Activated CD8-positive, alpha-beta memory T cell treated with anti-CD3 and anti-CD28 coated beads, Interleukin-2, amount 50 U/mL, for 1 hour (primary cell): ENCODE measurements around the gene EML2.
"Not testable (repeated sequence)": the region's sequence is repeated elsewhere in the genome, so short reads cannot be mapped to it uniquely, and the experiment has no call there.

Source experiments
- DNase-seq: peaks from one replicate; pipeline ENCODE4 v3.0.0-alpha.2; 2020; ENCODE audit errors: extremely low read depth

Gene EML2

GRCh38 chr19:45646345-45646698 is 7.1 kb upstream of the EML2 start:
- no peak for DNase-seq

DNA sequence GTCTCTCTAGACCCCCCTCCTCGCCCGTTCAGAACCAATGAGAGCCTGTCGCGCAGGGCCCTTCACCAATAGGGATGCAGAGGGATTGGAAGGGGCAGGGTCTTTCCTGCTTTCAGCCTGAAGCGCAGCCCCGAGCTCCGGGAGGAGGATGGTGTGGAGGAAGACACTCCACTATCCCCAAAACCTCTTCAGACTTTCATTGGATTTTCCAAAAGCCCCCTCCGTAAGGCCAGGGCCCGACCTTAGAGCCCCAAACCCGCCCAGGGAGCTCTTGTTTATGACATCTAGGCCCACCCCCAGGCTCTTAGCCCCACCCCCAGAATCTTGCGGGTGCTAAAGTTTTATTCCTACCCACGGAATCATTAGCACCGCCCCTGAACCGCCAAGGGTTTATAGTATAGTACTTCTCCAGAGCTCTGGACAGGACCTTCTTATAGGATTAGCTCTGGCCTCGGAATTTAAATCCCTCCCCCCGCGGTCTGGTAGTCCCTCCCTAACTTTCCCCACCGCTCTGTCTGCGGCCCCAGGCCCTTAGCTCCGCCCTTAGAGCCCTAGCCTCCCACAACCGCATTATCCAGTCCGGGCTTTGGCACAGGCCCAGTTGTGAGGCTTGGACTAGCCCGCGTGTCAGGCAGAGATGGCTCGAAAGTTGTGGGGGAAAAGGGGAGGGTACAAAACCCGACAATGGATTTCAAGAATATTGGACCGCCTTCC is 6.6 kb upstream of the EML2 start:
- DNase-seq = no peak

DNA sequence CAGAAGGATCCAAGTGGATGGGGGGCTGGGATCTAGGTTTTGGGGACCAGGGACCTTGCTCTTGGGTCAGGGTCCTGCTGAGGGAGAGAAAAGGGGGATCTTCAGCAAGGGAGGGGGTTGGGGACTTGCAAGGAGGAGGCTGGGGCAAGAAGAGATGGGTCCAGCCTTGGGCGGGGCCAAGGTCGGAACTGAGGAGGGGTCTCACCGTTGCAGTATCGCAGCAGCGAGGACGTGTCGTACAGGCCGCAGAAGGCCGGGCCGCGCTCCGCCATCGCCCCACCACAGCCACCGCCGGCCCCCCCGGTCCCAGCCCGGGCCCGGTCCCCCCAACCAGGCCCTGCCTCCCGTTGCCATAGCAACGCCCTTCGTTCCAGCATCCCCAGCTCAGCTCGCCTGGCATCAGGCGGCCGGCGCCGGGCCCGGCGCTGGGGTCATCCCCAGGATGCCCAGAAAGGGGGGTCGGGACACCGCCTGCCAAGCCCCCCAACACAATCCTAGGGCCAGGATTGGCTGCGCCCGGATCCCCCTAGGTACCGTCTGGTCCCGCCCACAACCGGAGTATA is 6.0 kb upstream of the EML2 start:
- DNase-seq = no peak

DNA sequence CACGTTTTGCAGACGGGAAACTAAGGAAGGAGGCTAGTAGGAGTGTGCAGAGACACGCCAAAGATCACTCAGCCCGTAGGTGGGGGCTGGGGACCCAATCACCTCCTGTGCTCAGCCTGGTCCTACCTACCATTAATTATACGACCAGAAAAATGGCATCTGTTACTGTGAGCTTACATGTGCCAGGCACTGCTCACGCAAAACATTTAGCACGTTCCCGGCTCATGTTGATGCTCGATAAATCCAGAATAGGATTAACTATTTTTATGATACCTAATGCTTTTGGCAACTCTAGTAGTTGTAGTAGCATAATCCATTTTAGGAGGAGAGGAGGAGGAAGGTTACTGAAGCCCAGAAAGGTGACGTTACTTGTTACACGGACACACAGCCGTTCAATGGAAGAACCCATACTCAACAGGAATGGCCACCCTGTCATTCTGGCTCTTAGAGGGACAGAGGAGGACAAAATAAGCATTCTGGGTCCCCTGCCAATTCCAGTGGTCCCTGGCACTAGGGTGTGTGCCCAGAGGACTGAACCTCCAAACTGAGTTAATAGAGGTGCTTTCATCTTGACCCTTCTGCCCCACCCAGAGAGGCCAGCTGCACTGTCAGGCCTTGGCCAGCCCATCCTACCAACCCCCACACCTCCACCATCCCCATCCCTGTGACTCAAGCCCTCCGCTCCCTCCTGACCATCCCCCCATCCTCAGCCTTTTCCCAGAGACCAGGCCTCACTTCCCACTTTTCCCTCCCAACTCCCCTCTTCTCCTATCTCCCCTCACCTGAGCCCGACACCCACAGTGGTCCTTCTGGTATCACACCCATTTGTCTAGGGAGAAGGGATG is 5.0 kb upstream of the EML2 start:
- DNase-seq = no peak

GRCh38 chr19:45643024-45643926 is 4.1 kb upstream of the EML2 start:
- DNase-seq = peak; percentile 67

DNA sequence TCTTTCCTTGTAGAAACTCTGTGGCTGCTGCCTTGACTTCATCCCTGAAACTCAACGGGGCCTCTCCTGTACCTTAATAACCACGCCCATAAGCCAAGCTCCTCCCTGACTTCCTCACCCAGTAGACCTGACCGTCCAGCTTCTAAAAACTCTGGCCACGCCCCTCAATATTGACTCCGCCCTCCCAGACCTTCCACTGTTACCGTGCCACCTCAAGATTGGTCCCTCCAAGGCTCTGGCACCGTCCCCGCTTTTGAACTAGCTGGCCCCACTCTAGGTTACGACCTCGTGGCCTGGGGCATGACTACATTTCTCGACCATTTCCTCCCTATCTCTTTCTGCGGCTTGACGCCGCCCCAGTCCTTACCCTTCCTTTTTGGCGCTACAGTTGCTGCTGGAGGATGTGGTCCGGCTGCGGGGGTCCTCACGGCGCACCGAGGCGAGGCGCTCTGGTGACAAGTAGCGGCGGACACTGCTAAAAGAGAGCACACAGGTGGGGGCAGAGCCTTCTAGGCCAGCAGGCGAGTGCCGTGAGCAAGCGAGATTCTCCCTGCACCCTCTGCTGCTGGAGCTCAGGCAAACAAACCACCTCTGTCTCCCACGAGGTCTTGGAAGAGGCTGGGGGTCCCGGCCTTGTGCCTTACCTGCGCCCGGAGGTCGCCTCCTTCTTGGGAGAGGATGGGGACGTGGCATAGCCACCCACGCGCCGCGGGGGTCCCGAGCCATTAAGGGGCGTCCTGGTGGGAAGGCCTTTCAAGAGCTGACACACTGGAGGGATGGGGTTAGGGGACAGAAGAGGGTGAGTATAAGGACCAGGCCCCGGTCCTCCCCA is 2.3 kb upstream of the EML2 start:
- DNase-seq = no peak

DNA sequence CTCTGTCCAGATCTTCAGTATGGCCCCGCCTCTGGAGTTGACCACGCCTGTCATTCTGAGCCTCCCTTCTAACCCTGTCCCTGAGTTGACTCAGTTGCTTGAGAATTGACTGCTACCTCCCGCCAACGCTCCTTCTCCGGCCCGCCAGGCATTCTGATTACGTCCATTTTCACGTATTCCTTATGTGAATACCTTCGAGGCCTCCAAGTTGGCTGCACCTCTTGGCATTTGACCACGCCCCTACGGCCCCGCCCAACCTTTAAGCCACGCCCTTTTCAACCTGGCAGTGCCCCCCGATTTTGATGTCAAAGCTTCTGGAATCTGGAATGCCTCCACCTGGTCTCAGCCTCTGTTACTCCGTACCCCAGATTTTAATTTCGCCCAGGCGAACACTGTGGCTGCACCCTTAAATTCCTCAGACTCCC is 1.7 kb upstream of the EML2 start:
- DNase-seq = no peak

DNA sequence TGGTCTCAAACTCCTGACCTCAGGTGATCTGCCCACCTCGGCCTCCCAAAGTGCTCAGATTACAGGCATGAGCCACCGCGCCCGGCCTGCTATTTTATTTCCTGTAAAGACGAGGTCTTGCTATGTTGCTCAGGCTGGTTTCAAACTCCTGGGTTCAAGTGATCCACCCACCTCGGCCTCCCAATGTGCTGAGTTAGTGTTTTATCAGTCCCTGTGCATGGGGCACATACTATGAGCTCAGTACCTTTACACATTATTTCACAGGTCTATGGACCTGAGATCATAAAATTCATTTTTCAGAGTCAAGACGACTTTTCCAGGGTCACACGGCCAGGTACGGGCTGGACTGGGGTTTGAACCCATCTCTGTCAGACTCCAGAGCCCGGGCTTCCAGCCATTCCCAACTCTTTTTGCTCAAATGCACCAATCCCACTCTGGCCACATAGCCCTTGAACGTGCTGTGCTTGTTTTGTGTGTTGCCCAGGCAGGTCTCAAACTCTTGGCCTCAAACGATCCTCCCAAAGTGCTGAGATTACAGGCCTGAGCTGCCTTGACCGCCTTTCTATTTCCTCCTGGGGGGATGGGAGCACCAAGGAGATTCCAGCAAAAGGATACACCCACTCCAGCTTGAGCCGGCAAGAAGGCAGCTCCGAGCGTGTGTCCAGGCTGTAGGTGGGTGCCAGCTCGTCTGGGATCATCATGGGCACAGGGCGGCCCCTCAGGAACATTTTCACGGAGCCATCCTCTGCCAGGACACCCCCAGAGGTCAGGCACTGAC is 1.1 kb downstream of the EML2 start:
- no peak for DNase-seq

DNA sequence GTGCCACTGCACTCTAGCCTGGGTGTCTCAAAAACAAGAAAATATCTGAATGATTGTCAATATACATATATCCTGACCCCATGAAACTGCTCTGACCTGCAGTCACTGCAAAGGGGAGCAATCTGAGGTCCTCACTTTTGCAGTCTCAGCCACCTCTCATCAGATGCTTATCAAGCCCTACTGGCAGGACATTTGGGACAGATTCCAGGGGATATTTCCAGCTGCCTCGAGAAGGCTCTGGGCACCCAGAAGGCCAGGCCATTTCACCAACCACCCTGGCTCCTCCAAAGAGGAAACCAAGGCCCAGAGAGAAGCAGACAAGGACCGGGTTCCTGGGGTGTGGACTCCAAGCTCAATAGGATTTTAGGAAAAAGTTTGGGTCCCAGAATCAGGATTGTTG is 2.3 kb downstream of the EML2 start:
- DNase-seq = no peak

DNA sequence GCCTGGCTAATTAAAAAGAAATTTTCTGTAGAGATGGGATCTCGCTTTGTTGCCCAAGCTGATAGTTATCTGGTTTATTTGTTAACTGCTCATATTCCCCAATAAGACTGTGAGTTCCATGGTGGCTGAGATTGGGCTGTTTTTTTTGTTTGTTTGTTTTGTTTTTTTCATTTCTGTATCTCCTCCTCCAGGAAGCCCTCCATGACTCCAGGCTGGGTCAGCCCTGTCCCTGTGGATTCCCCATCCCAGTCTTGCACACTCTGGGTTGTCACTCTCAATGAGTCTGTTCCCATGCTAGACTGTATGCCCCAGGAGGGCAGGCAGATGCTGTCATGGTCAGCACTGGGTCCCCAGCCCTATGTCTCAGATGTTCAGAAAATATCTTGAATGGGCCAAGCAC is 2.9 kb downstream of the EML2 start:
- DNase-seq = no peak

GRCh38 chr19:45632468-45633196 is 6.6 kb downstream of the EML2 start:
- no peak for DNase-seq

DNA sequence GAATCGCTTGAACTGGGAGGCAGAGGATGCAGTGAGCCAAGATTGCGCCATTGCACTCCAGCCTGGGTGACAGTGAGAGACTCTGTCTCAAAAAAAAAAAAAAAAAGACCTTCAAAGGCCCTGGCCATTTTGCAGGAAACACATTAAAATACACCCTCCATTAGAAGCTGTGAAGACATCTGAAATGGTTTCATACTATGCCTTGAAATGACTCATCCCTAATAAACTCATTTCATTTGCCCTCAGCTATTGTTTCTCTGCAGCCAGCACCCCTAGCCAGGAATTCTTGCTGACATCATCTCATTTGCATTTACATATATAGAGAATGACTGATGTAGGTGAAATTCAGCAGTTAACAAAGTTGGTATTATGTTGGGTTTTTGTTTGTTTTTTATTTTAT is 8.7 kb downstream of the EML2 start:
- DNase-seq = no peak

DNA sequence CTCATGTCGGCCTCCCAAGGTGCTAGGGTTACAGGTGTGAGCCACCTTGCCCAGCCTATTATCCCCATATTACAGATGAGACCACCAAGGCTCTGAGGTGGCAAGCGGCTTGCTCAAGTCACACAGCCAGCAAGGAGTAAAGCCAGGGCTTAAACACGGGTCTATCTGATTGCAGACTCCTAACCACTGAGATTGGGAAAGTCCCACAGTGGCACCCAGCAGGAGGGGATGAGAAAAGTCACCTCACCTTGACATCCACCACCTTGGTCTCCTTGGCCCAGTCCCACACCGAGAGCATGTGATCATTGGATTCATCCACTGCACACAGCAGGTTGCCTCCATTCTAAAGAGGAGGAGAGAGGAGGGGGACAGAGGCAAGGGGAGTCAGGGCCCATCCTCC is 9.5 kb downstream of the EML2 start:
- DNase-seq = no peak

- not testable (repeated sequence) for DNase-seq
Observed at GRCh38 chr19:45628219-45628618, 11.0 kb downstream of the EML2 start.

DNA sequence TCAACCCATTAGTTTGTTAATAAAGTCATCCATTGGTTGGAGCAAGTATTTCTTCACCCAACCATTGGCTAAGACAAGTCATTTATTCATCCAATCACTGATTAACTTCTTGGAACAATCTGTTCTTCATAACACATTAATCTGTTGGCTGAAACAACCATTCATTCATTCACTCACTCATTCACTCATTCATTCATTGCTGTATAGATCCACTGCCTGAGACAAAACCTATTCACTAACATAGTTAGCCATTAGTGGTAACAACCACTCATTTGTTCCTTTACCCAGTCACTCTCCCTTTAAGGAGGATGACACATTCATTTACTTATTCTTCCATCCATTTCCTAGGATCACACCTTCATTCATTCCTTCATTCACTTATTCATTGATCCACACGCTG is 15.2 kb downstream of the EML2 start:
- no peak for DNase-seq

GRCh38 chr19:45621976-45622503 is 17.2 kb downstream of the EML2 start:
- no peak for DNase-seq

- DNase-seq = no peak
Observed at GRCh38 chr19:45621389-45621788, 17.8 kb downstream of the EML2 start.

- no peak for DNase-seq
Observed at GRCh38 chr19:45616704-45617017, 22.5 kb downstream of the EML2 start.
